HG03045 (cell line): ENCODE results near the gene ARHGAP22.

Experiments used
- ATAC-seq: cut with Tn5 transposase; IDR thresholded peaks from one replicate; pipeline ENCODE4 v1.9.1; 2021; ENCODE audit warnings: mild to moderate bottlenecking, moderate library complexity; ENCODE audit not compliant: unreplicated experiment

ARHGAP22 gene

GRCh38 chr10:48607356-48608278, 2.7 kb upstream of the ARHGAP22 start:
- no peak for ATAC-seq

GRCh38 chr10:48606530-48607355, 1.9 kb upstream of the ARHGAP22 start:
- ATAC-seq, result no peak

DNA sequence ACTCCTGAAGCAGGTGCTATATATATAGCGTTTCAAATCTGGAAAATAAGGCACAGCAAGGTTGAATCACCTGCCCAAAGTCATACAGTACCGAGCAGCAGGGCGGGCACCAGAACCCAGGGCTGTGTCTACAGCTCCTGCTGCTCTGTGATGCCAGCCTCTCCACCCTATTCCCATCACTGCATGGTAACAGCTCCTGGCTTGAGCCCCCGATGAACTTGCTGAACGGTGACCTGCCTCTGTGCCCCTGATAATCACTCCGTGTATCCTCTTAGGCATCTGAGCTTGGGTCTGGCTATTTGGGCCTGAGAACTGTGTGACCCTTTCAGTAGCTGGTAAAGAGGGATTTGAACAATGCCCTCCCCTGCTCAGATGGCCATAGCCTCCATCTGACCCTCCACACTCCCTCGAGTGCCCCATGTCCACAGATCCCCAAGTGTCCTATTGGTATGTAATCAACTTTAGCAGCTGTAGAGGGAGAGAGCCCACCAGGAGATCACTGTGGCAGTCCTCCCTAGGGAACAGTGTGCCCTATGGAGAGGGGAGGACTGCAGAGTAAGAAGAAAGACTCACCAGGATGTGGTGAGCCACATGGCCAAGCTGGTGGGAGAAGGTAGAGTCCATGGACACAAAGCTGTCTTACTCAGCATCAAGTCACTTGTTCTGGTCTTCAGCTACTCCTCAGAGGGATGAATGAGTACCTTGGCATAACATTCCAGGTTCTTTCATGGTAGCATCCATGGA, 1.1 kb upstream of the ARHGAP22 start:
- no peak for ATAC-seq

DNA sequence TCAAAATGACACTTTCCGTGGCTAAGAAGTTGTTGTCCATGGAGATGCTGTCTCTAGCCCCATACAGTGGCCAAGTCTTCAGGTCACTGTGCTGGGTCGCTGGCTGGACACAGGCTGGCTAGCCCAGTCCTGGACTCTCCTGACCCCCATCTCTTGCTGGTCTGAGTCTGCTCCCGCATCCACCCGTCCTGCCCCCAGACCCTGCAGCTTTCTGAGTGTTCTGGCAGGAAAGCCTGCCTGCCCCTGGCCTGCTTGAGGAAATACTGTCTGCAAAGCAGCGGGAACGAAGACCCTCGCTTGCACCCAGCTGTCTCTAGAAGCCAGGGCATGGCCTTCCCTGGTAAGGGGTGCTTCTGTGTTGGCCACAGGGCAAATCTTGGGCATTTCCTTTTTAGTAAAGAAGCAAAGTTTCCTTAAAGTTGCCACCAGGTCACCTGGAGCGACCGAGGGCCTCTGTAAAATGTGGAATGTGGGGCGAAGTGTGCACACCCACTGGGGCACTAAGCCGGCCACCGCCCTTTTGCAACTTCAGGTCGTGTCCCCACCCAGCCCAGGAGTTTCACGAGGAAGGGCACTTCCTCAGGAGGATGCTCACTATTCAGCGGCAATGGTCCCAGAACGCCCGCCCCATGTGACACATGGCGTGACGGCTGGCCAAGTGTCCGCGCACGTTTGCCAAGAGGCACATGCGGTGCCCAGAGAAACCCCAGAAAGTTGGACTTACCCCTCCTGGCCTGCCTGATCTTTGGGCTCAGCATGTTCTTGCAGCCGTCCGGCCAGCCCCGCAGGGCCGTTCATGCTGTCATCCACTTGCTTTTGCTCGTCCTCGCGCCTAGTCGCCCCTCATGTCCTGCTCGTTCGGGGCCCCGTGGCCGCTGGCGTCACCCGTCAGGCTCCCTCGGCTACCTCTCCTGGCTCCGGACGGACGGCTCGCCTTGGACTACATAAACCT, 558 bp downstream of the ARHGAP22 start:
- ATAC-seq, result peak; percentile 13

DNA sequence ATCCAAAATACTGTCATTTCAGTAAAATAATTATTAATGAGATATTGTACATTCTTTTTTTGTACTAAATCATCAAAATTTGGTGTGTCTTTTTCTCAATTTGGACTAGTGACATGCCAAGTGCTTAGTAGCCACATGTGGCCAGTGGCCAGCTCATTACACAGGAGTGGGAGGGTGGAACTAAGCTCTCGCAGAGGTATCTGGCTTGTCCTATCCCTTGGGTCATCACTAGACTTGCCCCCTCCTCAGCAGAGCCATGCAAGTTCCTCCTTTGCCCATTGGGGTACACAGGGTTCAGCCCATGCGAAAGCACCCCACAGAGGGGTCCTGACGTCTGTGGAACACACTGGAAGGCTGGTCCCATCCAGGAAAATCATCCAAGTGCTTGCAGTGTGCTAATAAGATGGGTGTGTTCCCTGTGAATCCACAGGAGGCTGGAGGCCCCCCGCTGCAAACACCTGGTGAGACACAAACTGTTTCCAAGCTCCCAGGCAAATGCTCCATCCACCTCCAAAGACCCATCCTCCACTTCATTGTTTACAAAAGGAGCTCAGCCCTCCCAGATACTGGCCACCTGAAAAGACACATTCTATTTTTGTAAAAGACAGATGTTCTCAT, 1.3 kb downstream of the ARHGAP22 start:
- no peak for ATAC-seq

GRCh38 chr10:48602401-48603135, 2.3 kb downstream of the ARHGAP22 start:
- no peak for ATAC-seq

DNA sequence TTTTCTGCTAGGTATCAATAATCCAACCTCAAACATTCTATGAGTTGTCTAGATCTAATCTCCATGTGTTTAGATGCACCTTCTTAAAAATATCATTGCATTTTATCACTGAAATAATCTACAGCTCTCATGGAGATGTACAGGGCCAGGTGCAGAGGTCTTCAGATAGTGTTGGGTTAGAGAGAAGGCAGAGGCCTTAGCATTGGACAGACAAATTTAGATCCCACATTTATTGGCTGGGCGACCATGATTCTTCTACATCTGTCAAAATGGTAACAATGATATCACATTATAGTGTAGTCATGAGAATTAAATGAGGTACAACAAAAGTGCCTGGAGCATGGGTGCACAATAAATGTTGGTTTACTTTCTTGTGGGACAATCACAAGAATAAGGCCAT, 3.1 kb downstream of the ARHGAP22 start:
- no peak for ATAC-seq

GRCh38 chr10:48600645-48601505, 4.0 kb downstream of the ARHGAP22 start:
- ATAC-seq, result no peak

DNA sequence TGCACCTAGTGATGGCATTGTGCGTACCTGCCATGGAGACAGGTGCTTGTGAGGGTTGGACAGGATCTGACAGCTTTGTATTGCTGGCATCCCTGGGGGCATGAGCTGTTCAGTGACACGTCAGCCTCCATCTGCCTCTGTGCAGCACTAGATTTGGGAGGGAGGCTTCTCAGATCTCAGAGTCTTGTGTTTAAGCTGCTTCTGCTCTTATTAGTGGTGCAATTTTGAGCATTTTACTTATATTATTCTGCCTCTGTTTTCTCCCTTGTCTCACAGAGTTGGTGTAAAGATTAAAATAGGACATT, 5.1 kb downstream of the ARHGAP22 start:
- ATAC-seq, result no peak

GRCh38 chr10:48598936-48599829, 5.7 kb downstream of the ARHGAP22 start:
- ATAC-seq, result no peak

GRCh38 chr10:48598243-48598935, 6.5 kb downstream of the ARHGAP22 start:
- no peak for ATAC-seq

DNA sequence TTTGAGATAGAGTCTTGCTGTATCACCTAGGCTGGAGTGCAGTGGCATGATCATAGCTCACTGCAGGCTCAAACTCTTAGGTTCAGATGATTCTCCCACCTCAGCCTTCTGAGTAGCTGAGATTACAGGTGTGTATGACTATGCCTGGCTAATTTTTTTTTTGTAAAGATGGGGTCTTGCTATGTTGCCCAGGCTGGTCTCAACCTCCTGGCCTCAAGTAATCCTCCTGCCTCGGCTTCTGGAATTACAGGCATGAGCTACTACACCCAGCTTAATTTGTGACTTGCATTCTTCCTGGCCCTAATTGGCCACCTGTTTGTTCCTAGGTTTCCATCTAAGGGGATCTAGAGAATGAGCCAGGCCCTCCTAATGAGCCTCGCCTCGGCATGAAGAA, 9.3 kb downstream of the ARHGAP22 start:
- ATAC-seq, result no peak

DNA sequence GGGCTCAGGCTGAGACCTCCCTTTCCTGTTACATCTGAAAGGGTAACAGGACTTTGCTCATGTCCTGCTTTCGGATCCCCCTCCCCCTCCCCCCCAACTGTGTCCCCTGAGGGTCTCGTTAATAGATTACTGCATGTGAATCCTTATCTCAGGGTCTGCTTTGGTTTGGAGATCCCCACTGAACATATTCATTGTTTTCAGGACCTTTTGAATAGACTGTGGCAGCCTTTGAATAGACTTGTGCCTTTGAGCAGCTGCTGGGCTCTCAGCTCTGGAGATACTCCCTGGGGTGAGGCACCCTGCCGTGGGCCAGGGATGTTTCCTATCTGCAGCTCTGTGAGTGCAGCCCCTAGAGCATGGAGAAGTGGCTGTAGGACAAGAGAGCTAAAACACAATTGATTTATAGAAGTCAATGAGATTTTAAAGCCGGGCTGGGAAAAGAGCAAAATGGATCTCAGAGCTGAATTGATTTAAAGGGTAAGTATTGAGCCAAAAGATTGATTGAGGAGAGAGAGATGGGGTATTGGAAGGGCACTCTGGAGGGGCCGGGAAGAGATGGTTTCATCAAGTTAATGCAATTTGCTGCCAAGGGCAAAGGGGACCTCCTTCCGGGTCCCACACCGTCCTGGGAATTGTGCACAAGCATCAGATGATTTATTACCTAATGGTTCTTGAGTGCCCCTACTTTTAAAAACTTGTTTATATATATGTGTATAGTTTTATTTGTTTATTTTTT, 9.9 kb downstream of the ARHGAP22 start:
- ATAC-seq, result no peak

- no peak for ATAC-seq
Measured at GRCh38 chr10:48594371-48594770, 10.5 kb downstream of the ARHGAP22 start.

DNA sequence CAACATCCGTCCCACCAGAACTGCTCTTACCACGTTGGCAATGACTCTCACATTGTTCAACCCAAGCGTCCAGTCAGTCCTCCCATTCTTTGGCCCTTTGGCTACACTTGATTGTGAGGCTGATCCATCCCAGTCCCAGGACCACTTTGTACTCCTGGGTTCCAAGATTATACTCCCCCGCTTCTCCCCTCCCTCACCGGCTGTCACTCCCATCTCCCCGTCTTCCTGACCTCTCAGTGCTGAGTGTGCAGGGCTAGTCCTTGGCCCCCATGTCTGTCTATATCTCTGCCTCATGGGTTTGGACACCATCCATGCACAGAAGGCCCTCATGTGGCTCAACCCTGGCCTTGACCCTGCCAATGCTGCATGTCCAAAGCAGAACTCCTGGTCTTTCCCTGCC, 12.5 kb downstream of the ARHGAP22 start:
- no peak for ATAC-seq

- no peak for ATAC-seq
Measured at GRCh38 chr10:48590945-48591344, 13.9 kb downstream of the ARHGAP22 start.
